ENCODE results near the gene CALN1. TPM values are rescaled to one million over a fixed set of nuclear protein-coding genes. Genes with fewer than 3 reads are reported as not detected.

CALN1 gene
- total and polyA plus RNA-seq, 9 of the 15 experiments (the other 6 are each of a cell fraction or from before 2014, with no cell fraction given), result 1.4 to 7.5 (median 3.3) TPM

- ATAC-seq (peak; percentile 81), DNase-seq (ENCODE audit: extremely low read depth in 1 of 4, low spot score in 3 of 4) (peak in 1 of 4 experiments; percentile 44), FAIRE-seq (no peak)
- intact Hi-C loops (cut with micrococcal nuclease), result no loop called here
- ChIA-PET CTCF (ENCODE audit: low intra/inter-chr PET ratio) (no interaction called here), POLR2A (no interaction called here)
- H3K27ac ChIP-seq (ENCODE audit: extremely low read depth, low read depth, low read length), result no peak overlapping the region
- H3K9me3 ChIP-seq (replicated peaks; ENCODE audit: control insufficient read depth, insufficient read depth, low read depth, low read length), result no peaks in the 10 kb centered on the region
- H3K27me3 ChIP-seq (ENCODE audit: control insufficient read depth in 2 of 2, insufficient read depth in 2 of 2, low read length in 2 of 2), result no peaks in the 10 kb centered on the region; a peak in 1 of 5 replicates
- H3K4me3 ChIP-seq, result no peak overlapping the region
- no peaks in the 10 kb centered on the region for H4K20me1 ChIP-seq (replicated peaks; ENCODE audit: control insufficient read depth, insufficient read depth, low read length)
- no peaks in the 10 kb centered on the region for H3K79me2 ChIP-seq (ENCODE audit: control insufficient read depth, insufficient read depth, low read length)
- H3K4me2 ChIP-seq (ENCODE audit: insufficient read depth, low read length), result no peak overlapping the region
- BruUV-seq (replicated peaks), result no TSS peak
- no peaks in the 10 kb centered on the region for H3K36me3 ChIP-seq (ENCODE audit: control insufficient read depth, insufficient read depth, low read length)
- H2AFZ ChIP-seq (ENCODE audit: low read depth, low read length), result peak overlapping the region; percentile 60; the same call in 1 of the 2 replicates
- H3K9me1 ChIP-seq (ENCODE audit: control insufficient read depth, insufficient read depth, low read length), result no peaks in the 10 kb centered on the region
- no peaks in the 10 kb centered on the region; a peak in 1 of 5 replicates for H3K4me1 ChIP-seq (replicated peaks in 1 of 2; ENCODE audit: control insufficient read depth in 2 of 2, insufficient read depth in 2 of 2, low read length in 2 of 2)
- in situ Hi-C loops (cut with MboI), result no loop called here
- H3K9ac ChIP-seq (ENCODE audit: insufficient read depth in 1 of 2, low read depth in 2 of 2, low read length in 2 of 2), result no peak overlapping the region
- WGBS (ENCODE audit: insufficient coverage, low coverage, missing lambda C conversion rate), result 2% methylated on average over 6 of the region's 6 CpGs
- TF ChIP-seq CBFA2T2 (conservative IDR thresholded peaks at IDR 0.05) (0 out of 2 replicates have a peak, but pooled peaks have one; percentile 11), NFE2 (IDR thresholded peaks at IDR 0.05; ENCODE audit: low read depth) (0 out of 2 replicates have a peak, but pooled peaks have one; percentile 25), NELFE (IDR thresholded peaks at IDR 0.05; ENCODE audit: insufficient read depth, insufficient read length) (no peak), ZNF444 (CRISPR knock-in tag; IDR thresholded peaks at IDR 0.05) (no peak), YY1 (IDR thresholded peaks at IDR 0.05; ENCODE audit: borderline replicate concordance in 1 of 3, control insufficient read depth in 1 of 3, extremely low read depth in 1 of 3, insufficient read depth in 3 of 3, insufficient read length in 1 of 3, insufficient replicate concordance in 2 of 3, low read depth in 1 of 3, low read length in 2 of 3) (peak in 1 of 3 experiments; percentile 75), NKRF (IDR thresholded peaks at IDR 0.05; ENCODE audit: borderline replicate concordance) (no peak), EP300 (IDR thresholded peaks at IDR 0.05; ENCODE audit: low read length) (peak; percentile 30; the same call in 1 of the 2 replicates), ZNF589 (CRISPR knock-in tag; IDR thresholded peaks at IDR 0.05; ENCODE audit: low read depth) (0 out of 2 replicates have a peak, but pooled peaks have one; percentile 30), ARID1B (IDR thresholded peaks at IDR 0.05) (peak; percentile 51), PHF21A (IDR thresholded peaks at IDR 0.05; ENCODE audit: borderline replicate concordance, low read depth) (no peak), FOSL1 (tag; conservative IDR thresholded peaks at IDR 0.05) (peak; percentile 36; the same call in 1 of the 2 replicates), PKNOX1 (IDR thresholded peaks at IDR 0.05) (peak; percentile 74), DPF2 (IDR thresholded peaks at IDR 0.05) (0 out of 2 replicates have a peak, but pooled peaks have one; percentile 31), ZNF12 (CRISPR knock-in tag; IDR thresholded peaks at IDR 0.05) (no peak), MAX (CRISPR knock-in tag; IDR thresholded peaks at IDR 0.05) (no peak), MEIS2 (IDR thresholded peaks at IDR 0.05; ENCODE audit: partially characterized antibody) (peak; percentile 90), CREM (IDR thresholded peaks at IDR 0.05; ENCODE audit: low read depth) (0 out of 2 replicates have a peak, but pooled peaks have one; percentile 44), ZNF766 (CRISPR knock-in tag; conservative IDR thresholded peaks at IDR 0.05) (peak; percentile 87), CBFA2T3 (IDR thresholded peaks at IDR 0.05) (peak; percentile 63)
Observed at GRCh38 chr7:71865172-71865571, 547.0 kb downstream of the CALN1 start.
